ENCODE results near the gene ACVR1C. TPM values are rescaled to one million over a fixed set of nuclear protein-coding genes. Genes with fewer than 3 reads are reported as not detected.

ACVR1C gene
- total RNA-seq, 1 donor from 2014 or later, result 0.17 TPM

DNA sequence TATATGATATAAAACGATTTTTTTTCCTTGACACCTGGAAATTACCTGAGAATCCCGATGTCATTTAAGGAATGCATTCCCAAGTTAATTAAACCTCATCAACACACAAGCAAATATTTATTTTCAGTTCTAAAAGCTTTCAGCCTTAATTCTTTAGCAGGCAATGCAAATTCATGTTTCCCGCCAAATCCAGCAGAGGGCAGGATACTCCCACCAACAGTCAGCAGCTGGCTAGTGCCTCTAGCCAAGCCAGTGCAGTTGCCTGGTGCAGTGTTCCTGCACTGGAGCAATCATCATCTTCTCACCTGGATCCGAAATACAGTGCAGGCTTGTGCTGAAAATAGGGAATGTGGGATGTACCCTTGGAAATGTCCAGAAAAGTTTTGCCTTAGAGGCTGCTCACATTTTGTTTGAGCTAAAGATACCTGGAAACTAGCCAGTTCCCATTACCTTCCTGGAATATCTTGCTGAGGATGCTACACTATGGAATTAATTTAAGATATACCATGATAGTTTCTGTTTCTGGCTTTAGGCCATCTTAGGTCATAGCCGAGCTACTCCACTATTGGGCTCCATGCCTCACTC lies 136.4 kb downstream of the ACVR1C start:
- peak; percentile 75 for DNase-seq

DNA sequence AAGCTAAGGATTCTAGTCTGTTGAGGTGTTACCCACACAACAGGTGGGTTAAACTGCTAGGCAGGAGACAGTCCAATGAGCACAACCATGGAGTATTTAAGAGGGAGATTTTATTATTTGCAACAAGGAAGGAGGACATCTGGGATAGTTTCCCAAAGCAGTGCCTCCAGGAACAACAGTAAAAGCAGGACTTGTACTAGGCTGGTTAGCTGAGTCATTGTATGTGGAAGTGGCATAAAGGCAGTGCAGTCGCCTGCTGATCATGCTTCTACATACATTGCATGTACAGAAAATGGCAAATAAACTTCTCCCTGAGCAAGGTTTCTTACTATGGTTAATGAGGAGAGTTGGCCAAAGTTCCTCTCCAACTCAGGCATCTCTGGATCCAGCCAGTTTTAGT lies 138.7 kb downstream of the ACVR1C start:
- DNase-seq, result no peak

DNA sequence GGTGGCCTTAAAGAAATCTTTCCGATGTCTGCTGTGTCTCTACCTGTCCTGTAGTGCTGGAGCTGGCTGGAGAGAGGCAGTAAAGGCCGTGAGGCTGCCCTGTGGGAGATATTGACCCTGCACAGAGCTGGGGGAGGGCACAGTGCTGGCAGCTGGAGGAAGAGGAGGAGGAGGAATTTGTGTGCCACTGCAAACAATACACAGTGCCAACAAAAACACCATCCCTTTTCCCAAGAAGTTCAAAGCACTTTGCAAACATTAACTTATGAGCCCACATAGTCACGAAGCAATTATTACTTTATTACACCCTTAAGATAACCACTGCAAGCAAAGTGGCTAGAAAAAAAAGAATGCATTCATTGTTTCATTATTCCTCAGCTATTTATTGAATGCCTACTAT lies 139.8 kb downstream of the ACVR1C start:
- DNase-seq, result peak; percentile 17

DNA sequence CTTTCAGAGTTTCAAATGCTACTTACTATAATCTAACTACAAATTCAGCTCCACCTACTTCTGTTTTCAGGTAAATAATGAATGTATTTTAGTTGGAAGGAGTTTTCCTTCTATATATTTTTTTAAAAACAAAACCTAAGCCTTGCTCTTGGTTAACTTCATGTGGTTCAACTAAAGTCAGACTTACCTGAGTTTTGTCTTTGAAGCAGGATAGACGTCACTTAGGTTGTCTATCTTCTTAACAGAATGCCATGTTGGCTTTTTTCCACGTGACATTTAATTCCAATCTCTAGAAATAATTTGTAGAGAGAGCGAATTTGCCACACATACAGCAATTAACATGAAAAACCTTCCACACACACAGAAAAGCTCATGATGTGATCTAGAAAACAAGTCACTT lies 140.9 kb downstream of the ACVR1C start:
- no peak for DNase-seq

DNA sequence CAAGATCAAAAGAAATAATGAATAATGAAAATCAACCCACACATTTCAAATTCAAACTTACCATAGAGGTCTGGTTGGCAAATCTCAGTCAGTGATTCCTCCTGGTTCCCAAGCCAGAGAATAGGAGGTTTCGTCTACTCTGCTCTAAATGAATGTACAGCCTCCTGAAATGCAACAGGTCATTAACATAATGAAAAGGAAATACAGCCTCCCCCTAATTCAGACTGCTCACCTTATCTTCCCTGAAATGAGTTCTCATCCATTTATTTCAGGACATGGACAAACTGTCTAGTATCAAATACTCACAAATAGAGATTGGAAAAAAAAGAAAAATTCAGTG lies 141.4 kb downstream of the ACVR1C start:
- no peak for DNase-seq

DNA sequence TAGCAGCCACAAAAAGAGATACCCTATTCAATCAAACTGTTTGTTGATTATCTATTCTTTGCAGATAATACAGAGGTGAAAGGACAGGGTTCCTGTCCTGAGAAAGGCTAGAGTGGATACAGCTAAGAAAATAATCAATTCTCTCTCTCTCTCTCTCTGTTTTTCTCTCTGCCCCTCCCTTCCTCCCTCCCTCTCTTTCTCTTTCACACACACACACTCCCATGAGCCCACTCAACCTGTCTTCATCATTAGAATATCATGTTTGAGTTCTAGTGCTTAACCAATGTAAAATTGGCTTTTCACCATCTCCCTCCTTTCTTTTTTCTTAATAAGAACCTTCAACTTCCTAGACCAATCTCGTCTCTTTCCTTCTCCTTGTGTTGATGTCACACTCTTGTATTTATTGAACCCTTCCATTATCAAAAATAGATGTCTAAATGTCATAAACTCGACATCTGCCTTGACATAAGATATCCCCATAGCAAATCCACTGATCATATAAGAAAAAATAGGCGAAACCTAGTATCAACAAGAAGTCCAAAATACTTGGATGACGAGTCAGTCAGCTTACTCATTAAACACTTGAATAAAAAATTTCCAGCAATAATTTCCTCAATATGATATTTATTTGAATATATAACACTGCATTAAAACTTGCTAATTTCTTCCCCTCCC lies 141.9 kb downstream of the ACVR1C start:
- no peak for DNase-seq

DNA sequence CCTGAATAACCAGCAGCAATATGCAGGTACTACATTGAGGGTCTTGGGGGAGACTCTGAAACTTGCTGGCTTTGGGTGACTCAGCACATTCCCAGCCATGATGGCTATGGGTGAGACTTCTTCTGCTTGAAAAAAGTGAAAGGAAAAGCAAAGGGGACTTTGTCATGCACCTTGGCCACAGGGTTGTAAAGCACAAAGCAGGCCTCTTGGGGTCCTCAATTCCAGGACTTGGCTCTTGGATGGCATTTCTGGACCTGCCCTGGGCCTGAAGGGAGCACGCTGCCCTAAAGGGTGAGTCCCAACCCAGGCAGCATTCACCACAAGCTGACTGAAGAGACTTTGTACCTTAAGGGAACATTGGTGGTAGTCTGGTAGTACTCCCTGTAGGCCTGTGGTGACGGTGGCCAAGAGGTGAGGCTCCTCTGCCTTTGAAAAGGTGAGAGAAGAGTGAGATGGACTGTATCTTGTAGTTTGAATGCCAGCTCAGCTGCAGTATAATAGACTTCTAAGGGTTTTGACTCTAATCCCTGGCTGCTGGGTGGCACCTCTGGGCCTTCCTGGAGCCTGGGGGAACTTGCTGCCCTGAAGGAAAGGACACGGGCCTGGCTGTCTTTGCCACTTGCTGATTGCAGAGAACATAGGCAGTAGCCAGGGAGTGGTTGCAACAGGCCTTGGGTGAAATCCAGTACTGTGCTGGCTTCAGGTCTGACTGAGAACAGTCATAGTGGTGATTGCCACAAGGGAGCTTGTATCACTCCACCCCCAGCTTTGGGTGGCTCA lies 148.3 kb downstream of the ACVR1C start:
- no peak for DNase-seq

DNA sequence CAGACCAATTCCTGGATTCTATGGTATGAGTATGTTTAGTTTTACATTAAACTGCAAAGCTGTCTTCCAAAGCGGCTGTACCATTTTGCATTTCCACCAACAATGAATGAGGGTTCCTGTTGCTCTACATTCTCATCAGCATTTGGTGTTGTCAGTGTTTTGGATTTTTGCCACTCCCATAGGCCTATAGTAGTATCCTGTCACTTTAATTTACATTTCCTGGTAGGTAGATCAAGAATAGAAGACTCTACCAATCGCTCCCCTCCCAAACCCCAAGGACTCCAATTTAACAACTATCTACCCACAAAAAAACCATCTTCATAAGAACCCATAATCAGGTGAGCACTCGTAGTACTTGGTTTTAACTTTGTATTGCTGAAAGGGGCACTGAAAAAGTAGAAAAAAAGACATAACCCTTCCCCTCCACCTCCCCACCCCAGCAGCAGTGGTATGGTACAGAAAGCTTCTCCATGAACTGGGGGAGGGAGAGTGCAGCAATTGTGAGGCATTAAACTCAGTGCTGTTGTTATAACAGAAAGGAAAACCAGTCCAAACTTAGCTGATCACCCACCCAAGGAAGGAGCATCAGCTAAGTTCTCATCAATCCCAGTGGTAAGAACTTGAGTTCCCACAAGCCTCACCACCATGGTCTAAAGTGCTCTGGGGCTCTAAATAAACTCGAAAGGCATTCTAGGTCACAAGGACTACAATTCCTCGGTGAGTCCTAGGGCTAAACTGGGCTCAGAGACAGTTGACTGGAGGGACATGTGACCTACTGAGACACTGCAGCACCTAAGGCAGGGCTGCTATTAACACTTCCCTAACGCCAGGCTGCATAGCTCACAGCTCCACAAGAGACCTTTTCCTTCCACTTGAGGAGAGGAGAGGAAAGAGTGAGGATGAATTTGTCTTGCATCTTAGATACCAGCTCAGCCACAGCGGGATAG lies 149.3 kb downstream of the ACVR1C start:
- no peak for DNase-seq

DNA sequence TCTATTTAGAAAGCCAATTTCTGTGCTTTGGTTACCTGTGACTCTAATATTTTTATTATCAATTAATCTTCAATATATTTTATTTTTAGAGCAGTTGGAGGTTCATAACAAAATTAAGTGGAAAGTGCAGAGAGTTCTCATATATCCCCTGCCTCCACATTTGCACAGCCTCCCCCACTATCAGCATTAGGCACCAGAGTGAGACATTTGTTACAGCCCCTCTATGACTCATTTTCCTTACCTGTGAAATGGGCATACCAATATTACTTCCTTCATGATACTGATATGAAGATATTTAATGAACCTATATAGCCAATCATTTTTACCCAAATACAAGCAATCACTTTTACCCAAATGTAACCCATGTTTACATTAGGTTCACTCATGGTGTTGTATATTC lies 150.7 kb downstream of the ACVR1C start:
- no peak for DNase-seq

DNA sequence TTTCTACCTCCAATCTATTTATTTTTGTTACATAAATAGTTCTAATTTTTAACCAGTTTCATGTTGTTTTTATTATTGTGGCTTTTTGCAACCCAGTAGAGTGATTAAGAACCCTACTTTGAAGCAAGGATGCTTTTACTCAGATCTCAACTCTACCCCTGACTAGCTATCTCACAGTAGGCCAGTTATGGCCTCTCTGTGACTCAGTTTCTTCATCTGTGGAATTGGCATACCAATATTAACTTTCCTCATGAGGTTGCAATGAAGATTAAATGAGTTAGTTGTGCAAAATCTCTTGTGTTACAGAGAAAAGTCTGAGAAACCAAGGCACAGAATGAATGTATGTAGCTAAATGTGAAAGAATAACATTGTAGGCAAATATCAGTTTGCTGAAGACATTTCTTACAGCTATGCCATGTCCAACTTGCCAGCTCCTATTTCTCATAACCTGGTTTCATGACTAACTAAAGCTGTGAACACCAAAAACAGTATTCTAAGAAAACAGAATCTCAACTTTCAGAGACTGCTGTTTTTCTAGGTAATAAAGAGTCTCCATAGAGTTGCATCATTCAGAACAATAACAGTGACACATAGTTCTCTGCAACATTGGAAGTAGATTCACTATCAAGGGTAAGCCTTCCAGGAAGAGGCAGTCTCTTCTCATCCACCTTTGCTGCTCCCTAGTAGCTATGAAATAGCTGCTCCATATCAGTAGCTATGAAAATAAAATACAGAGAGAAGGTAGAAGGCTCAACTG lies 151.5 kb downstream of the ACVR1C start:
- no peak for DNase-seq

Other genes with a start within 250 kb of the ACVR1C start
- gene CYTIP, start 184.8 kb downstream of the ACVR1C start, total RNA-seq, result 0.14 TPM in 1 of 2 replicates, not detected in the other
- 19.6 and 29.5 TPM in 2 replicates for gene ACVR1, start 247.5 kb upstream of the ACVR1C start, total RNA-seq

All from dermis blood vessel endothelial cell (primary cell).